HL-60 (cell line): ENCODE results near the gene TTN.

ENCODE experiments used
- DNase-seq, 2 experiments: peaks; one replicate each; pipeline ENCODE4 v3.0.0-alpha.2; 2010 to 2020; ENCODE audit warnings: low read depth in 1 of 2, low spot score in 1 of 2
- H3K27ac ChIP-seq: fragments of 250-450 bp; sonication (Bioruptor Pico); replicated peaks from 2 replicates; pipeline ENCODE4 v1.5.1; 2020; ENCODE audit warnings: mild to moderate bottlenecking, moderate library complexity
- H3K27me3 ChIP-seq: fragments of 250-450 bp; sonication (Bioruptor Pico); 2 replicates; pipeline ENCODE4 v1.5.1; 2021; ENCODE audit warnings: mild to moderate bottlenecking, moderate library complexity; ENCODE audit not compliant: insufficient read depth, poor library complexity, severe bottlenecking
- H3K4me3 ChIP-seq: replicated peaks from 2 replicates; pipeline ENCODE4 v1.5.1; 2011; ENCODE audit warnings: mild to moderate bottlenecking, control low read depth, low read length; ENCODE audit not compliant: insufficient read depth
- GABPA ChIP-seq: IDR thresholded peaks from 2 replicates; pipeline ENCODE4 v1.6.1; 2012; ENCODE audit warnings: low read depth
- POLR2AphosphoS5 ChIP-seq: IDR thresholded peaks from 2 replicates; pipeline ENCODE4 v1.6.1; 2012; ENCODE audit warnings: low read depth
- SPI1 ChIP-seq: IDR thresholded peaks from 2 replicates; pipeline ENCODE4 v1.6.1; 2012; ENCODE audit warnings: low read depth, mild to moderate bottlenecking, borderline replicate concordance
- TF ChIP-seq, protein P1 (sequence below): IDR thresholded peaks from 2 replicates; pipeline ENCODE4 v1.6.1; 2012; ENCODE audit warnings: low read depth; ENCODE audit not compliant: insufficient replicate concordance
- TF ChIP-seq, protein P2 (sequence below): IDR thresholded peaks from one replicate; pipeline ENCODE4 v1.5.1; 2011; ENCODE audit warnings: low read length, control low read depth, inconsistent platforms; ENCODE audit not compliant: insufficient read depth

Gene TTN

DNA sequence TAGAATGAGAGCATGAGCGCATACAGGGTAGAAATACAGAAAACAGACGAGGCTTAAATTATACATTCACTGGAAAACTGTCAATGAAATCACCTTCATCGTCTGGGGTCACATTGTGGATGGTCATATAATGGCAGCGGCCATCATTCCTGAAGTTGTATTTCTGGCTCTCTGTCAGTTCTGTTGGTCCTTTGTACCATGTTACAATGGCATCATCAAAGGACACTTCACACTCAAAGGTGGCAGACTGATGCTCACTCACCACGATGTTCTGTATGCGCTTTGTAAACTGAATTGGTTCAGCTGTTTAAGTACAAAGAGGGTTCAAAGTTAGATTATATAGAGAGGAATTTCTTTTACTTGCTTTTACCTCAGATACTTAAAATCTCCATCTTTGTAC is 104.9 kb downstream of the TTN start:
- no peak overlapping the region for H3K4me3 ChIP-seq
- TF ChIP-seq GABPA = no peak
- no peak for TF ChIP-seq POLR2AphosphoS5
- TF ChIP-seq, protein P1, sequence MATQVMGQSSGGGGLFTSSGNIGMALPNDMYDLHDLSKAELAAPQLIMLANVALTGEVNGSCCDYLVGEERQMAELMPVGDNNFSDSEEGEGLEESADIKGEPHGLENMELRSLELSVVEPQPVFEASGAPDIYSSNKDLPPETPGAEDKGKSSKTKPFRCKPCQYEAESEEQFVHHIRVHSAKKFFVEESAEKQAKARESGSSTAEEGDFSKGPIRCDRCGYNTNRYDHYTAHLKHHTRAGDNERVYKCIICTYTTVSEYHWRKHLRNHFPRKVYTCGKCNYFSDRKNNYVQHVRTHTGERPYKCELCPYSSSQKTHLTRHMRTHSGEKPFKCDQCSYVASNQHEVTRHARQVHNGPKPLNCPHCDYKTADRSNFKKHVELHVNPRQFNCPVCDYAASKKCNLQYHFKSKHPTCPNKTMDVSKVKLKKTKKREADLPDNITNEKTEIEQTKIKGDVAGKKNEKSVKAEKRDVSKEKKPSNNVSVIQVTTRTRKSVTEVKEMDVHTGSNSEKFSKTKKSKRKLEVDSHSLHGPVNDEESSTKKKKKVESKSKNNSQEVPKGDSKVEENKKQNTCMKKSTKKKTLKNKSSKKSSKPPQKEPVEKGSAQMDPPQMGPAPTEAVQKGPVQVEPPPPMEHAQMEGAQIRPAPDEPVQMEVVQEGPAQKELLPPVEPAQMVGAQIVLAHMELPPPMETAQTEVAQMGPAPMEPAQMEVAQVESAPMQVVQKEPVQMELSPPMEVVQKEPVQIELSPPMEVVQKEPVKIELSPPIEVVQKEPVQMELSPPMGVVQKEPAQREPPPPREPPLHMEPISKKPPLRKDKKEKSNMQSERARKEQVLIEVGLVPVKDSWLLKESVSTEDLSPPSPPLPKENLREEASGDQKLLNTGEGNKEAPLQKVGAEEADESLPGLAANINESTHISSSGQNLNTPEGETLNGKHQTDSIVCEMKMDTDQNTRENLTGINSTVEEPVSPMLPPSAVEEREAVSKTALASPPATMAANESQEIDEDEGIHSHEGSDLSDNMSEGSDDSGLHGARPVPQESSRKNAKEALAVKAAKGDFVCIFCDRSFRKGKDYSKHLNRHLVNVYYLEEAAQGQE = no peak
- no peak for TF ChIP-seq SPI1
- TF ChIP-seq, protein P2, sequence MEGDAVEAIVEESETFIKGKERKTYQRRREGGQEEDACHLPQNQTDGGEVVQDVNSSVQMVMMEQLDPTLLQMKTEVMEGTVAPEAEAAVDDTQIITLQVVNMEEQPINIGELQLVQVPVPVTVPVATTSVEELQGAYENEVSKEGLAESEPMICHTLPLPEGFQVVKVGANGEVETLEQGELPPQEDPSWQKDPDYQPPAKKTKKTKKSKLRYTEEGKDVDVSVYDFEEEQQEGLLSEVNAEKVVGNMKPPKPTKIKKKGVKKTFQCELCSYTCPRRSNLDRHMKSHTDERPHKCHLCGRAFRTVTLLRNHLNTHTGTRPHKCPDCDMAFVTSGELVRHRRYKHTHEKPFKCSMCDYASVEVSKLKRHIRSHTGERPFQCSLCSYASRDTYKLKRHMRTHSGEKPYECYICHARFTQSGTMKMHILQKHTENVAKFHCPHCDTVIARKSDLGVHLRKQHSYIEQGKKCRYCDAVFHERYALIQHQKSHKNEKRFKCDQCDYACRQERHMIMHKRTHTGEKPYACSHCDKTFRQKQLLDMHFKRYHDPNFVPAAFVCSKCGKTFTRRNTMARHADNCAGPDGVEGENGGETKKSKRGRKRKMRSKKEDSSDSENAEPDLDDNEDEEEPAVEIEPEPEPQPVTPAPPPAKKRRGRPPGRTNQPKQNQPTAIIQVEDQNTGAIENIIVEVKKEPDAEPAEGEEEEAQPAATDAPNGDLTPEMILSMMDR = no peak
- DNase-seq = no peak

DNA sequence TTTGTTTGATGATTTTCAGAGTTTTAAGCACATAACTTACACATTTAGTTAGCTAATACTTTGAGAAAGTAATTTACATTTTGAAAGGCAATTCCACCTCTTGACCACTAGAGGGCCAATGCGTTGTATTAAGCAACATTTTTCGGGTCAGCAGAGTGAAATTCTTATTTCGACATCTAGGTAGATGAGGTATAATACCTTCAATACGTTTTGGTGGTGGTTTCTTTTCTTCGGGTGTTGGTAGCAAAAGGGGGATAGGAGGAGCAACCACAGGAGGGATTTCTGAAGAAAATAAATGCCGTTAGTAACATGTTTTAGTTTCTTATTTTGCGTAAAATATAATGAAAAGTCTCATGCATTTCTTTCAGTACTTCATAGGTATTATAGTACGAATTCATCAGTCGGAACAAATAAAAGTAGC is 106.3 kb downstream of the TTN start:
- TF ChIP-seq, protein P2 = peak; percentile 86
- no peak for TF ChIP-seq POLR2AphosphoS5
- H3K27me3 ChIP-seq = peaks cover 2% of the 10 kb centered on the region

More for the DNA sequence above, 104.9 kb downstream of the TTN start:
- Histone ChIP-seq H3K27ac (no peak overlapping the region), H3K27me3 (peaks cover 2% of the 10 kb centered on the region)

DNA sequence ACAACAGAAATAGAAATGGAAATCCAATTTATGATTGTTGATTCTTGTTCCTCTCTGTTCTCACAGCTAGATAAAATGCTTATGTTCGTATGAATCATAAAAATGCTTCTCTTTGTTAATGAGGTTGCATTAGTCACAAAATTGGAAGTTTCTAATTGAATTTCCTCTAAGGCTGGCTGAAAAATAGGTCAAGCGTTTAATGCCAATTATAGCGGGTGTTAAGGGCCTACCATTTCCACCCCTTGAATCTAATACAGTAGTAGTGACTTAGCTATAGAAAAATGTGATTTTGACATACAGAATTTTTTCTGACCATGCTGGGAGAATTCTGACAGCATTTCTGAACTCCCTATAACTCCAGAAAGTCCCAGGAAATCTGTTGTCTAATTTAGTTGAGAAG is 107.1 kb downstream of the TTN start:
- peaks cover 2% of the 10 kb centered on the region for H3K27me3 ChIP-seq
- TF ChIP-seq POLR2AphosphoS5 (no peak), GABPA (no peak), SPI1 (no peak)
- H3K27ac ChIP-seq = no peak overlapping the region
- no peak for DNase-seq
- no peak overlapping the region for H3K4me3 ChIP-seq

More for the DNA sequence above, 106.3 kb downstream of the TTN start:
- peak; percentile 6 to 24 for DNase-seq
- H3K4me3 ChIP-seq = no peak overlapping the region
- no peak overlapping the region for H3K27ac ChIP-seq

DNA sequence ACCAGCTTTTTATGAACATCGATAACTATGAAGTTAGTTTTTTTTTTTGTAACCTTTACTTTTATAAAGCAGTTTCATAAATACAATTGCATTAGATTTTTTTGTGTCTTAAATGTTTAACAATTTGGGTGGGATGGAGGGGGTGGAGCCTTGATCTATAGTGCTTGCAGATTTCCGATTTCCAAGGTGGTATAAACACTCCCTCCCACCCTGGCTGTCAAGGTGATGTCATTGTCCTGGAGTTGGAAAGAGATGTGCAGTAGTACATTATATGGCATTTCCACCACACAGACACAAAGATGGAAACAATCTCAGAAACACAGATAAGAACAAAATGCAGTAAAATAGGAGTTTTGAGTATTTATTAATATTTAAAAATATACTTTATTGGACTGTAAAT is 114.4 kb downstream of the TTN start:
- no peak for DNase-seq
- H3K27ac ChIP-seq = no peak overlapping the region
- TF ChIP-seq, protein P1 = no peak
- TF ChIP-seq GABPA = no peak
- no peak for TF ChIP-seq SPI1
- H3K4me3 ChIP-seq = no peak overlapping the region
- peaks cover 5% of the 10 kb centered on the region for H3K27me3 ChIP-seq

DNA sequence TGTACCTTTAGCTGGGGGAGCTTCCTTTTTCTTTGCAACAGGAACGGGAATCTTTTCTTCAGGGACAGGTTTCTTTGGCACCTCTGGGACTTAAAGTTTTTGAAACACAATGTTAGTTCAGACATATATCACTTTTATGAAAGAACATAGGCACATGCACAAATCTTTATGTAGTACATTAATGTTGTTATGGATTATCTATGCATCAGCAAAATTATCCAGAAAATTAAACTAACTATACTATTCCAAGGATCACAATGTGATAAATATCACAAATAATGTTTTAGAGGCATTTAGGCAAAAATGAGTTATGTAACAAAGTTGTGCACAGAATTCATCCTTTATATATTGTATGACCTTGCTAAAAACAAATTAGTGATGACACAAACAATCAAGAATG is 117.4 kb downstream of the TTN start:
- DNase-seq = no peak
- Histone ChIP-seq H3K27ac (no peak overlapping the region), H3K27me3 (peaks cover 5% of the 10 kb centered on the region), H3K4me3 (no peak overlapping the region)
- TF ChIP-seq, protein P1 = no peak
- TF ChIP-seq GABPA = no peak
- TF ChIP-seq, protein P2 = no peak
